Spleen (tissue), 11 donors: ENCODE results near the gene SMARCD2. TPM values are rescaled to one million over a fixed set of nuclear protein-coding genes. Genes with fewer than 3 reads are reported as not detected.
"Not testable (repeated sequence)": the region's sequence is repeated elsewhere in the genome, so short reads cannot be mapped to it uniquely, and the experiment has no call there.

Experiments
- DNase-seq: peaks from one replicate; pipeline ENCODE4 v3.0.0-alpha.2; 2020
- H3K27ac ChIP-seq, 8 donors: fragments of 200-600 bp; sonication (generic) in 7 of 8; 1 replicate in 4 of 8; 2 replicates in 4 of 8; pipeline versions ENCODE4 v1.5.0 to v1.8.0; 2016 to 2021; ENCODE audit warnings: inconsistent platforms in 4 of 8, mild to moderate bottlenecking in 4 of 8, moderate library complexity in 1 of 8
- H3K27me3 ChIP-seq, 7 donors: fragments of 200-600 bp; sonication (generic) in 6 of 7; replicated peaks in 1 of 7; 1 replicate in 4 of 7; 2 replicates in 3 of 7; pipeline versions ENCODE4 v1.5.0 to v1.8.0; 2016 to 2021; ENCODE audit warnings: inconsistent platforms in 3 of 7, mild to moderate bottlenecking in 1 of 7
- H3K36me3 ChIP-seq, 6 donors: fragments of 200-600 bp; sonication (generic) in 5 of 6; 1 replicate in 4 of 6; 2 replicates in 2 of 6; pipeline versions ENCODE4 v1.5.0 to v1.8.0; 2016 to 2021; ENCODE audit warnings: inconsistent platforms in 2 of 6
- H3K4me1 ChIP-seq, 6 donors: fragments of 200-600 bp; sonication (generic) in 5 of 6; 1 replicate in 3 of 6; 2 replicates in 3 of 6; pipeline versions ENCODE4 v1.5.0 to v1.8.0; 2016 to 2021; ENCODE audit warnings: inconsistent platforms in 3 of 6
- H3K4me3 ChIP-seq, 8 donors: fragments of 200-600 bp; sonication (generic) in 7 of 8; 1 replicate in 4 of 8; 2 replicates in 4 of 8; pipeline versions ENCODE4 v1.5.0 to v1.8.0; 2016 to 2021; ENCODE audit warnings: inconsistent platforms in 4 of 8, mild to moderate bottlenecking in 4 of 8, moderate library complexity in 2 of 8
- H3K9me3 ChIP-seq, 8 donors: fragments of 200-600 bp; sonication (generic) in 7 of 8; 1 replicate in 4 of 8; 2 replicates in 4 of 8; pipeline versions ENCODE4 v1.5.0 to v1.8.0; 2016 to 2021; ENCODE audit warnings: inconsistent platforms in 4 of 8
- CTCF ChIP-seq, 11 experiments: fragments of 200-600 bp in 7 of 11; fragments of 450-650 bp in 4 of 11; sonication (generic) in 4 of 11; IDR thresholded peaks in 8 of 11; conservative IDR thresholded peaks in 3 of 11; 1 replicate in 7 of 11; 2 replicates in 4 of 11; pipeline versions ENCODE4 v1.4.0 to v1.8.0; 2016 to 2021; ENCODE audit warnings: antibody characterized with exemption in 11 of 11, inconsistent platforms in 4 of 11, mild to moderate bottlenecking in 1 of 11
- POLR2A ChIP-seq, 3 donors: fragments of 450-650 bp; IDR thresholded peaks; one replicate each; pipeline ENCODE4 v1.5.1; 2017; ENCODE audit warnings: antibody characterized with exemption in 3 of 3, mild to moderate bottlenecking in 1 of 3
- POLR2AphosphoS5 ChIP-seq, 3 donors: sonication (generic); formaldehyde crosslinking; IDR thresholded peaks; one replicate each; pipeline ENCODE4 v1.5.1; 2017; ENCODE audit warnings: antibody characterized with exemption in 3 of 3
- WGBS, 5 donors: extraction: QIAGEN DNeasy Blood & Tissue Kit in 3 of 5; methylation state at CpG; one replicate each; pipeline versions ENCODE4 v1.1.5 to v1.1.7; 2013 to 2018; 5-methylcytosine and 5-hydroxymethylcytosine counted together
- intact Hi-C: fragments of 100-400 bp; cut with DNase I; formaldehyde crosslinking; loops from one replicate; pipeline ENCODE4 v1.15.0; 2023; ENCODE audit warnings: low total_unique reads
- polyA plus RNA-seq, 3 donors: library from polyadenylated mRNA; stranded (reverse); fragments of 200-250 nt; gene quantifications; one replicate each; pipeline ENCODE4 v1.2.1, GENCODE V29; 2013
- total RNA-seq, 7 donors: library from RNA; depleted of rRNA in 3 of 7; stranded (reverse); fragments of >200 nt in 3 of 7; fragmentation: NEBNext Ultra II Directional in 4 of 7; extraction: Animal tissue kit (Norgen Biotek cat#: 25700) in 4 of 7; gene quantifications; one replicate each; pipeline versions ENCODE4 v1.1.0 to v1.2.1, GENCODE V29; 2016 to 2021
- donor health status: healthy with polysubstance abuse.
- donor health status: DM: no; HTN: no; CAD: no; lungs with moderate emphysema.
- donor health status: DM: no; HTN: no; CAD: no.
- donor health status: Bipolar disorder and iron deficiency.
- donor health status: healthy.
- donor health status: DM: no; HTN: no; CAD: no.
- donor health status: DM: yes; HTN: yes; CAD: no.

The SMARCD2 gene
- total and polyA plus RNA-seq, 10 donors: 47.3 to 154 (median 88.6) TPM

- Histone ChIP-seq H3K27ac (no peak overlapping the region), H3K4me3 (no peak overlapping the region), H3K27me3 (no peaks in the 10 kb centered on the region), H3K9me3 (no peaks in the 10 kb centered on the region), H3K4me1 (peaks cover 0 to 11% (median 0%) of the 10 kb centered on the region in 6 donors), H3K36me3 (peaks cover 0 to 100% (median 91%) of the 10 kb centered on the region in 6 donors)
- 91 to 96% (median 95%) methylated on average over 2 of the region's 2 CpGs for WGBS, 5 donors
- TF ChIP-seq POLR2AphosphoS5 (IDR thresholded peaks at IDR 0.05) (no peak), CTCF (IDR thresholded peaks at IDR 0.05 in 8 of 11, conservative IDR thresholded peaks at IDR 0.05 in 3 of 11) (no peak)
- no peak for DNase-seq
- intact Hi-C loops: no loop called here
These were observed 36.9 kb downstream of the SMARCD2 start for GRCh38 chr17:63805591-63805990.

- H3K27ac ChIP-seq: no peak overlapping the region
- intact Hi-C loops: no loop called here
- TF ChIP-seq POLR2AphosphoS5 (IDR thresholded peaks at IDR 0.05) (no peak), CTCF (IDR thresholded peaks at IDR 0.05 in 8 of 11, conservative IDR thresholded peaks at IDR 0.05 in 3 of 11) (no peak), POLR2A (IDR thresholded peaks at IDR 0.05) (no peak)
- no peaks in the 10 kb centered on the region for H3K9me3 ChIP-seq
- no peaks in the 10 kb centered on the region for H3K27me3 ChIP-seq
- no peak for DNase-seq
- WGBS, 5 donors: 88 to 97% (median 94%) methylated on average over 1 of the region's 1 CpG
- H3K36me3 ChIP-seq: peaks cover 4 to 100% (median 92%) of the 10 kb centered on the region in 6 donors
- no peak overlapping the region for H3K4me3 ChIP-seq
- peaks cover 0 to 4% (median 0%) of the 10 kb centered on the region in 6 donors for H3K4me1 ChIP-seq
These were observed 38.2 kb downstream of the SMARCD2 start for GRCh38 chr17:63804328-63804727.

- DNase-seq: no peak
- Histone ChIP-seq H3K9me3 (no peaks in the 10 kb centered on the region), H3K27ac (no peak overlapping the region), H3K4me1 (no peaks in the 10 kb centered on the region), H3K4me3 (no peak overlapping the region), H3K27me3 (no peaks in the 10 kb centered on the region), H3K36me3 (peaks cover 6 to 100% (median 92%) of the 10 kb centered on the region in 6 donors)
- 95 to 100% (median 97%) methylated on average over 1 of the region's 1 CpG for WGBS, 5 donors
- TF ChIP-seq CTCF (IDR thresholded peaks at IDR 0.05 in 8 of 11, conservative IDR thresholded peaks at IDR 0.05 in 3 of 11) (no peak), POLR2A (IDR thresholded peaks at IDR 0.05) (no peak), POLR2AphosphoS5 (IDR thresholded peaks at IDR 0.05) (no peak)
- intact Hi-C loops: no loop called here
These were observed 41.7 kb downstream of the SMARCD2 start for GRCh38 chr17:63800783-63801182.

- no peak for DNase-seq
- H3K36me3 ChIP-seq: peaks cover 6 to 100% (median 97%) of the 10 kb centered on the region in 6 donors
- TF ChIP-seq POLR2A (IDR thresholded peaks at IDR 0.05): no peak
- TF ChIP-seq CTCF (IDR thresholded peaks at IDR 0.05 in 8 of 11, conservative IDR thresholded peaks at IDR 0.05 in 3 of 11): no peak
- no peak for TF ChIP-seq POLR2AphosphoS5 (IDR thresholded peaks at IDR 0.05)
- intact Hi-C loops: no loop called here
- H3K27me3 ChIP-seq: no peaks in the 10 kb centered on the region
- H3K27ac ChIP-seq: no peak overlapping the region
- H3K4me1 ChIP-seq: no peaks in the 10 kb centered on the region
- H3K4me3 ChIP-seq: no peak overlapping the region
- no peaks in the 10 kb centered on the region for H3K9me3 ChIP-seq
- 94 to 98% (median 95%) methylated on average over 3 of the region's 3 CpGs for WGBS, 5 donors
These were observed 43.8 kb downstream of the SMARCD2 start for GRCh38 chr17:63798572-63799106.

GRCh38 chr17:63796375-63796774 lies 46.1 kb downstream of the SMARCD2 start:
- H3K27ac ChIP-seq, H3K4me3 ChIP-seq, H3K9me3 ChIP-seq, H3K27me3 ChIP-seq, intact Hi-C loops, H3K4me1 ChIP-seq, DNase-seq: not testable (repeated sequence)
- H3K36me3 ChIP-seq: peaks cover 10 to 100% (median 98%) of the 10 kb centered on the region in 6 donors
- WGBS, 5 donors: 96 to 98% (median 97%) methylated on average over 10 of the region's 10 CpGs
